ENCODE results near the gene HSPA4L.

The HSPA4L gene

DNA sequence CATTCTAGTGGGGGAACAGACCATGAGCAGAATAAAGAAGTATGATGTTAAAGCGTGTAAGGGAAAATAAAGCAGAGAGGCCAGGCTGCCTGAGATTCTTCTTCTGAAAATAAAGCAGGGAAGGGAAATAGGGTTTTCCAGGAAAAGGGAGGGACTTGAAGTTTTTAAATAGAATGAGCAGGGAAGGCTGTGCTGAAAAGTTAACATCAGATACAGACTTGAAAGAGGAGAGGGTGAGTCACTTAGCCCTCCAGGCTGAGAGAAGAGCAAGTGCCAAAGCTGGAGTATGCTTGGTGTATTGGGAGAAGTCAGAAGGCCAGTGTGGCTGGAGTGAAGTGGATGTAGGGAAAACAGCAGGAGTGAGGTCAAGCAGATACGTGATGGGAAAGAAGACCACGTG lies 88.6 kb downstream of the HSPA4L start:
- no peak for DNase-seq

GRCh38 chr4:127875791-127876190 lies 93.7 kb downstream of the HSPA4L start:
- DNase-seq: no peak

DNA sequence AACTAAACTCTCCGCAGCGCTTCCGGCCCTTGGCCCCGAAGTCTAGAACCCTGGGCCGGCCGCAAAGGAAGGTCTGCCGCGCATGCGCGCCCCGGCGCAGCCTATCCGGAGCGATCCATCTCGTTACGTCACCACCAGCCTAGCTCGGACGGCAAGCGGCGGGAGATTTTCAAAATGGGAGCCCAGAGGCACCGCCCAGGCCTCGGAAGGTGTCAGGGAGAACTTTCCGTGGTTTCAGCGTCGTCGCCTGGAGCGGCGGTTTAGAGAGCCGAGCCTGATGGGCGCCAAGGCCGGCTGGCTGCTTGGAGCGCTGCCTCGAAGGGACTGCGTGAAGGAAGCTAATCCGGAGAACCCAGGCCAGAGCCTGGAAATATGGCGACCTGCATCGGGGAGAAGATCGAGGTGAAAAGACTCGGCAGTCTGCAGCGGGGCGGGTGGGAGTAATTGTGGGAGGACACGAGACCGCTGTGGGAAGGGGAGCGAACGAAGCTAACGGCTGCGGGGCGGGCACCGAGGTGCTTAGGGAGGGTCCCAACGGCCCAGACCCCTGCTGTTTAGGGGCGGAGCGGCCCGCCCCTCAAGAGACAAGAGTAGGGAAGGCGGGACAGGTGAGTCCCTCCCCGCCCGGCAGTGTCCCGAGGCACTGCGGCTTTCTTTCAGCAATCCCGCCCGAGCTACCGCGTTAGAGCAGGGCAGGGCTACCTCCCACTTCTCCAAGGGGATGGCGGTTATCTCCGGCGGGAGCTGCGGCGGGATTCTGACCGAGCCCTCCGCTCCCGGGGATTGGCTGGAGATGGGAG lies 98.8 kb downstream of the HSPA4L start, which contains the start of gene PLK4:
Gene PLK4, plus strand, starts transcription at position 131 of the 800 bp plus-strand sequence. Its CDS starts 242 bp downstream, at position 373.
- peak; percentile 96 for DNase-seq

DNA sequence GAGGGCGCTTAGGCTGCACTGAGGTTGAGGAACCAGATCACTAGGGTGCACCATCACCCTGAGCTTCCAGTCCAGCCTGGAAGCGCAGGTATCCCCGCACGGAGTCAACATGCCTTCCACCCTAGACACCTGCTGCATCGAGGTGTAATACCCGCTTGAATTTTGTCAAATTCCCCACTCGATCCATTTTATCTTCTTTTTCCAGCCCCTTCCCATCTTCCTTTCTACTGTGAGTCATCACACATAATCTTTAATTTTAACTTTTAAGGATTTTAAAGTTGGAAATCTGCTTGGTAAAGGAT lies 99.4 kb downstream of the HSPA4L start:
- DNase-seq: no peak

DNA sequence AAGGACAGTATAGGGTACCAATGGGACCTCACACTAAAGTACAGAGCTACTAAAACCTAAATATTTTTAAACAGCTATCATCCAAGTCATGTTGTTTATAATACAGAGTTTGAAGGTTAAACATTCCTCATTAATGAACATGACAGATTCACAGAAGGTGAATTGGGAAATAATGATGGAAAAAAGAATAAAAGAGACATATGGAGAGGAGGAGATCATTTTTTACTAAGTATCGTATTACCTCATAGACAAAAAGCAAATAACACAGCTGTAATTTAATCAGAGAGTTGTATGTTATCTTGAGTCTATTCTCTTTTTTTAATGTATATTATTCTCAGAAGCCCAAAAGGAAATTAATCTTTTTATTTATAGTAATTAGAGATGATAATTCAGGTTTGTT lies 106.4 kb downstream of the HSPA4L start:
- no peak for DNase-seq

DNA sequence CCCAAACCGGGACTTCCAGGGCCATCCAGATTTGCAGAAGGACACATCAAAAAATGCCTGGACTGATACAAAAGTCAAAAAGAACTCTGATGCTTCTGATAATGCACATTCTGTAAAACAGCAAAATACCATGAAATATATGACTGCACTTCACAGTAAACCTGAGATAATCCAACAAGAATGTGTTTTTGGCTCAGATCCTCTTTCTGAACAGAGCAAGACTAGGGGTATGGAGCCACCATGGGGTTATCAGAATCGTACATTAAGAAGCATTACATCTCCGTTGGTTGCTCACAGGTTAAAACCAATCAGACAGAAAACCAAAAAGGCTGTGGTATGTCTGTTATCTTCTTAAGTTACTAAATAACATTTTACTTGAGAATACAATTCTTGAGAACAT lies 107.8 kb downstream of the HSPA4L start:
- no peak for DNase-seq

Data from NCI-H82 (cell line).